ENCODE data around the gene CALML5.

Gene CALML5

GRCh38 chr10:5499493-5500140 lies at the start of gene CALML5:
Gene CALML5 (minus strand): TSS chr10:5499570. CDS start chr10:5499438, 132 bp downstream.
- no peak for DNase-seq (ENCODE audit: low spot score)
- no peak for TF ChIP-seq CTCF (IDR thresholded peaks at IDR 0.05; ENCODE audit: extremely low read depth, insufficient read depth, missing control alignments)
- in situ Hi-C loops (cut with MboI; ENCODE audit: low pct_unique_long_range_greater_than_20kb, low sequenced_read_pairs, unreplicated experiment): no loop called here

- in situ Hi-C loops (cut with MboI; ENCODE audit: low pct_unique_long_range_greater_than_20kb, low sequenced_read_pairs, unreplicated experiment): no loop called here
Observed at GRCh38 chr10:5547931-5548660, 48.7 kb upstream of the CALML5 start.

GRCh38 chr10:5547681-5547930 lies 48.2 kb upstream of the CALML5 start:
- no peak for DNase-seq (ENCODE audit: low spot score)
- in situ Hi-C loops (cut with MboI; ENCODE audit: low pct_unique_long_range_greater_than_20kb, low sequenced_read_pairs, unreplicated experiment): no loop called here
- no peak for TF ChIP-seq CTCF (IDR thresholded peaks at IDR 0.05; ENCODE audit: extremely low read depth, insufficient read depth, missing control alignments)

More at GRCh38 chr10:5547931-5548660, 48.7 kb upstream of the CALML5 start:
- no peak for TF ChIP-seq CTCF (IDR thresholded peaks at IDR 0.05; ENCODE audit: extremely low read depth, insufficient read depth, missing control alignments)
- no peak for DNase-seq (ENCODE audit: low spot score)

GRCh38 chr10:5546891-5547680 lies 47.7 kb upstream of the CALML5 start:
- in situ Hi-C loops (cut with MboI; ENCODE audit: low pct_unique_long_range_greater_than_20kb, low sequenced_read_pairs, unreplicated experiment): no loop called here
- no peak for DNase-seq (ENCODE audit: low spot score)
- TF ChIP-seq CTCF (IDR thresholded peaks at IDR 0.05; ENCODE audit: extremely low read depth, insufficient read depth, missing control alignments): no peak

- DNase-seq (ENCODE audit: low spot score): no peak
- no peak for TF ChIP-seq CTCF (IDR thresholded peaks at IDR 0.05; ENCODE audit: extremely low read depth, insufficient read depth, missing control alignments)
- in situ Hi-C loops (cut with MboI; ENCODE audit: low pct_unique_long_range_greater_than_20kb, low sequenced_read_pairs, unreplicated experiment): no loop called here
Observed at GRCh38 chr10:5545778-5546710, 46.7 kb upstream of the CALML5 start.

GRCh38 chr10:5545426-5545777 lies 46.0 kb upstream of the CALML5 start:
- DNase-seq (ENCODE audit: low spot score): no peak
- TF ChIP-seq CTCF (IDR thresholded peaks at IDR 0.05; ENCODE audit: extremely low read depth, insufficient read depth, missing control alignments): no peak
- in situ Hi-C loops (cut with MboI; ENCODE audit: low pct_unique_long_range_greater_than_20kb, low sequenced_read_pairs, unreplicated experiment): no loop called here

All from GM13977 (cell line).